ENCODE measurements around the gene OGG1. TPM values are rescaled to one million over a fixed set of nuclear protein-coding genes. Genes with fewer than 3 reads are reported as not detected.

The OGG1 gene
- total and polyA plus RNA-seq, 10 of the 15 experiments (the other 5 are each of a cell fraction or from before 2014, with no cell fraction given) = 4.8 to 38.8 (median 27.2) TPM

DNA sequence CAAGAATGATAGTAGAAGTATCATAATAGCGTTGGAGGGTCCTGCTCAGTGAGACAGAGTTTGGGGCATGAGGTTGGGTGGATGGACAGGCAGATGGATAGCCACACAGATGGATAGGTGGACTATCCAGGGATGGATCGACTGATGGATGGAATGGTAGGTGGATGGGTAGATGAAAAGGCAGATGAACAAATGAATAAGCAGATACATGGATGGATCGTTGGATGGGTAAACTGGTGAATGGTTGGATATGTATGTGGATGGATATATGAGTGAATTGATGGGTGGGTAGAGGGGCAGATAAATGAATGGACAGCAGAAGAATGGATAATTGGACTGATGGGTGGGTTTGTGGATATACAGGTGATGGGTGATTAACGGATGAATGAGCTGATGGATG is 36.6 kb upstream of the OGG1 start (continued):
- TF ChIP-seq RAD21 (IDR thresholded peaks at IDR 0.05; ENCODE audit: insufficient read depth, low read depth, low read length) = no peak
- no peak for TF ChIP-seq JUND (IDR thresholded peaks at IDR 0.05; ENCODE audit: low read depth, low read length)
- no peak for TF ChIP-seq TCF7 (IDR thresholded peaks at IDR 0.05; ENCODE audit: borderline replicate concordance)
- TF ChIP-seq CREB1 (IDR thresholded peaks at IDR 0.05; ENCODE audit: low read depth) = no peak
- TF ChIP-seq ZNF274 (IDR thresholded peaks at IDR 0.05; ENCODE audit: insufficient read depth, insufficient read length) = no peak
- TF ChIP-seq, protein P1, sequence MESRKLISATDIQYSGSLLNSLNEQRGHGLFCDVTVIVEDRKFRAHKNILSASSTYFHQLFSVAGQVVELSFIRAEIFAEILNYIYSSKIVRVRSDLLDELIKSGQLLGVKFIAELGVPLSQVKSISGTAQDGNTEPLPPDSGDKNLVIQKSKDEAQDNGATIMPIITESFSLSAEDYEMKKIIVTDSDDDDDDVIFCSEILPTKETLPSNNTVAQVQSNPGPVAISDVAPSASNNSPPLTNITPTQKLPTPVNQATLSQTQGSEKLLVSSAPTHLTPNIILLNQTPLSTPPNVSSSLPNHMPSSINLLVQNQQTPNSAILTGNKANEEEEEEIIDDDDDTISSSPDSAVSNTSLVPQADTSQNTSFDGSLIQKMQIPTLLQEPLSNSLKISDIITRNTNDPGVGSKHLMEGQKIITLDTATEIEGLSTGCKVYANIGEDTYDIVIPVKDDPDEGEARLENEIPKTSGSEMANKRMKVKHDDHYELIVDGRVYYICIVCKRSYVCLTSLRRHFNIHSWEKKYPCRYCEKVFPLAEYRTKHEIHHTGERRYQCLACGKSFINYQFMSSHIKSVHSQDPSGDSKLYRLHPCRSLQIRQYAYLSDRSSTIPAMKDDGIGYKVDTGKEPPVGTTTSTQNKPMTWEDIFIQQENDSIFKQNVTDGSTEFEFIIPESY (IDR thresholded peaks at IDR 0.05) = no peak

DNA sequence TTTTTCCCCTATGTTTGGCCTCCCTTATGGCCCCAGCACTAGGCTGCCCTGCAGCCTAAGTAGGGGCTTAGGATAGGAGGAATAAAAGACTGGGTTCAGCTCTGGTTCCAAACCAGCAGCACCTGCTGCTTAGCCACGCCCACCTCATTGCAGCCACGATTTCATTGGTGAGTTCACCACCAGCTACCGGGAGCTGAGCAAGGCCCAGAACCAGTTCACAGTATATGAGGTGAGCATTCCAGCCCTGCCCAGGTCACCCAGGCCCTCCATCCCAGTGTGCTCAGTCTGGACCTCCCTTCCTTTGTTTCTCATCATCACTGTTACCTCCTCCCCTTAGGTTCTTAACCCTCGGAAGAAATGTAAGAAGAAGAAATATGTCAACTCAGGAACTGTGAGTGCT is 34.6 kb upstream of the OGG1 start:
- no peaks in the 10 kb centered on the region for H3K79me2 ChIP-seq (ENCODE audit: control insufficient read depth, insufficient read depth, low read length)
- no peak overlapping the region for H3K4me2 ChIP-seq (ENCODE audit: control insufficient read depth, insufficient read depth)
- in situ Hi-C loops (cut with MboI) (no loop called here), intact Hi-C loops (cut with micrococcal nuclease; ENCODE audit: unreplicated experiment) (no loop called here)
- ChIA-PET POLR2A (no interaction called here), SMC1A (ENCODE audit: uncharacterized antibody, unreplicated experiment) (no interaction called here), RAD21 (ENCODE audit: unreplicated experiment) (interaction anchor here (0.8 kb wide), 1 partner anchor 12 kb away, joined by 3 read pairs; no protein-coding TSS in a partner anchor), CTCF (interaction anchor here (1.1 to 1.7 kb wide), 2 partner anchors 210 to 362 kb away, joined by 3 to 4 read pairs; no protein-coding TSS in a partner anchor)
- H2AFZ ChIP-seq (ENCODE audit: control insufficient read depth, low read depth, low read length) = no peak overlapping the region
- no peaks in the 10 kb centered on the region for H3K4me1 ChIP-seq (ENCODE audit: control insufficient read depth, insufficient read depth, low read length)
- no peaks in the 10 kb centered on the region for H3K36me3 ChIP-seq (ENCODE audit: control insufficient read depth in 2 of 2, insufficient read depth in 2 of 2, low read length in 1 of 2)
- H3K27ac ChIP-seq (ENCODE audit: control insufficient read depth, insufficient read depth) = no peak overlapping the region
- H3K4me3 ChIP-seq = no peak overlapping the region
- DNase-seq (ENCODE audit: low read depth, low spot score) = no peak
- FAIRE-seq = no peak
- no peaks in the 10 kb centered on the region for H4K20me1 ChIP-seq (ENCODE audit: control insufficient read depth, insufficient read depth)
- ATAC-seq = peak; percentile 56
- WGBS (ENCODE audit: insufficient coverage, insufficient replicate concordance, low lambda C conversion rate, missing lambda C conversion rate) = 10% methylated on average over 4 of the region's 4 CpGs
- H3K9me3 ChIP-seq (replicated peaks; ENCODE audit: control insufficient read depth, insufficient read depth, low read length) = no peaks in the 10 kb centered on the region
- H3K27me3 ChIP-seq (replicated peaks in 1 of 2; ENCODE audit: control insufficient read depth in 2 of 2, insufficient read depth in 2 of 2, low read length in 1 of 2) = peaks cover 0 to 4% of the 10 kb centered on the region in 2 experiments; a peak in 3 of 4 replicates
- no peak overlapping the region for H3K9ac ChIP-seq (ENCODE audit: control insufficient read depth, insufficient read depth, low read length)
- BruUV-seq (replicated peaks) = no TSS peak
- TF ChIP-seq CREM (IDR thresholded peaks at IDR 0.05; ENCODE audit: low read depth) (no peak), POU2F2 (IDR thresholded peaks at IDR 0.05; ENCODE audit: borderline replicate concordance, low read depth, low read length) (no peak), KAT2A (conservative IDR thresholded peaks at IDR 0.05; ENCODE audit: control insufficient read depth, low read depth, low read length) (no peak)

All from GM12878 (cell line).